ENCODE results near the gene JAKMIP1. TPM values are rescaled to one million over a fixed set of nuclear protein-coding genes. Genes with fewer than 3 reads are reported as not detected.

JAKMIP1 gene
- total RNA-seq, 1 experiment from 2014 or later = not detected

GRCh38 chr4:6183740-6184139, 16.6 kb downstream of the JAKMIP1 start:
- no peak for ATAC-seq
- ChIA-PET POLR2A (no interaction called here), RAD21 (ENCODE audit: low non-redundant PET in 1 of 2, low total read pairs in 2 of 2, uncharacterized antibody in 2 of 2, unreplicated experiment in 2 of 2) (no interaction called here), CTCF (no interaction called here)
- no TSS peak for BruUV-seq (replicated peaks)
- H3K4me2 ChIP-seq (ENCODE audit: low read length) = no peak overlapping the region
- no peaks in the 10 kb centered on the region for H3K36me3 ChIP-seq (ENCODE audit: control insufficient read depth in 1 of 2, insufficient read depth in 2 of 2, low read length in 2 of 2)
- no peak for TF ChIP-seq POLR2AphosphoS5 (IDR thresholded peaks at IDR 0.05; ENCODE audit: low read depth, low read length)
- TF ChIP-seq ZBTB33 (IDR thresholded peaks at IDR 0.05; ENCODE audit: extremely low read depth, insufficient replicate concordance, low read length) = no peak
- no peak for TF ChIP-seq MAX (IDR thresholded peaks at IDR 0.05)
- TF ChIP-seq TCF7L2 (IDR thresholded peaks at IDR 0.05; ENCODE audit: borderline replicate concordance, extremely low read depth, insufficient read depth, insufficient read length) = no peak
- no peak for TF ChIP-seq EZH2phosphoT487 (IDR thresholded peaks at IDR 0.05; ENCODE audit: borderline replicate concordance)
- no peak for TF ChIP-seq JUND (IDR thresholded peaks at IDR 0.05)
- TF ChIP-seq SP1 (IDR thresholded peaks at IDR 0.05; ENCODE audit: low read depth) = no peak
- TF ChIP-seq SIN3A (IDR thresholded peaks at IDR 0.05; ENCODE audit: low read depth) = no peak
- no peak for TF ChIP-seq RAD21 (IDR thresholded peaks at IDR 0.05; ENCODE audit: low read depth)
- no peak overlapping the region for H3K27ac ChIP-seq (ENCODE audit: low read depth, low read length)
- H3K9me3 ChIP-seq (ENCODE audit: control insufficient read depth in 1 of 2, insufficient read depth in 1 of 2, low read depth in 1 of 2, low read length in 2 of 2) = no peaks in the 10 kb centered on the region
- H3K9ac ChIP-seq (ENCODE audit: low read length) = no peak overlapping the region
- DNase-seq (ENCODE audit: low read depth, low spot score) = no peak
- H3K4me3 ChIP-seq (replicated peaks in 1 of 2; ENCODE audit: low read depth in 1 of 2, low read length in 2 of 2) = no peak overlapping the region
- H3K79me2 ChIP-seq (ENCODE audit: insufficient read depth, low read length) = no peaks in the 10 kb centered on the region
- H3K27me3 ChIP-seq (ENCODE audit: insufficient read depth, low read length) = no peaks in the 10 kb centered on the region
- intact Hi-C loops (cut with micrococcal nuclease) = no loop called here
- H2AFZ ChIP-seq (ENCODE audit: low read depth, low read length, poor library complexity, severe bottlenecking) = no peak overlapping the region
- no peaks in the 10 kb centered on the region for H3K9me2 ChIP-seq (ENCODE audit: insufficient read depth)
- H3K4me1 ChIP-seq (ENCODE audit: control insufficient read depth in 1 of 2, insufficient read depth in 2 of 2, low read length in 2 of 2) = peaks cover 0 to 4% of the 10 kb centered on the region in 2 experiments; a peak in 3 of 4 replicates
- no peaks in the 10 kb centered on the region for H4K20me1 ChIP-seq (ENCODE audit: insufficient read depth)
